GM12878 (cell line): ENCODE data around the gene TRAPPC12. TPM values are rescaled to one million over a fixed set of nuclear protein-coding genes. Genes with fewer than 3 reads are reported as not detected.

Experiments used
- ATAC-seq: fragments of 200-7000 bp; cut with Tn5 transposase; 3 replicates; pipeline ENCODE4 v1.9.1; 2020; ENCODE audit warnings: mild to moderate bottlenecking, moderate library complexity
- BruUV-seq: library from RNA; stranded (reverse); fragments of 400-500 nt; replicated peaks from 2 replicates; lab custom pipeline; 2021; lab: Mats Ljungman, UMichigan
- CTCF ChIA-PET: fragments of 300-600 bp; sonication (Branson Sonifier 250); formaldehyde crosslinking; extraction: SDS; loops from one replicate; lab custom pipeline; 2021; ENCODE audit warnings: inconsistent platforms; lab: Yijun Ruan, JAX
- POLR2A ChIA-PET: fragments of 350-600 bp; formaldehyde crosslinking; extraction: SDS; loops from one replicate; lab custom pipeline; 2021; ENCODE audit warnings: inconsistent platforms; lab: Charles Lee
- RAD21 ChIA-PET: fragments of 300-600 bp; sonication (Branson Sonifier 250); formaldehyde crosslinking; loops from one replicate; lab custom pipeline; 2023; ENCODE audit warnings: antibody characterized with exemption; ENCODE audit not compliant: unreplicated experiment; lab: Charles Lee
- SMC1A ChIA-PET: fragments of 300-600 bp; sonication (Branson Sonifier 250); formaldehyde crosslinking; loops from one replicate; lab custom pipeline; 2023; ENCODE audit not compliant: unreplicated experiment, uncharacterized antibody; lab: Charles Lee
- DNase-seq: peaks from one replicate; pipeline ENCODE4 v3.0.0-alpha.2; 2011; ENCODE audit warnings: low read depth, low spot score
- FAIRE-seq: peaks from 3 replicates; lab custom pipeline; 2011; peaks lifted over from hg19 to GRCh38; lab: Jason Lieb, UNC
- H2AFZ ChIP-seq: 2 replicates; pipeline ENCODE4 v1.6.0; 2011; ENCODE audit warnings: low read depth, low read length, control low read depth; ENCODE audit not compliant: control insufficient read depth
- H3K27ac ChIP-seq: 2 replicates; pipeline ENCODE4 v1.5.1; 2011; ENCODE audit warnings: control low read depth; ENCODE audit not compliant: control insufficient read depth, insufficient read depth
- H3K27me3 ChIP-seq, 2 experiments: replicated peaks in 1 of 2; 2 replicates each; pipeline versions ENCODE4 v1.6.0 to v1.6.1; 2011; ENCODE audit warnings: low read length in 1 of 2; ENCODE audit not compliant: control insufficient read depth in 2 of 2, insufficient read depth in 2 of 2
- H3K36me3 ChIP-seq, 2 experiments: 2 replicates each; pipeline ENCODE4 v1.5.1; 2011; ENCODE audit warnings: low read length in 1 of 2; ENCODE audit not compliant: control insufficient read depth in 2 of 2, insufficient read depth in 2 of 2
- H3K4me1 ChIP-seq: 2 replicates; pipeline ENCODE4 v1.6.1; 2011; ENCODE audit warnings: mild to moderate bottlenecking, low read length, moderate library complexity, mixed read lengths; ENCODE audit not compliant: control insufficient read depth, insufficient read depth
- H3K4me2 ChIP-seq: 2 replicates; pipeline ENCODE4 v1.6.0; 2011; ENCODE audit warnings: control low read depth; ENCODE audit not compliant: control insufficient read depth, insufficient read depth
- H3K4me3 ChIP-seq: fragments of 200-600 bp; sonication (generic); 2 replicates; pipeline ENCODE4 v1.5.1; 2016
- H3K79me2 ChIP-seq: 2 replicates; pipeline ENCODE4 v1.6.0; 2011; ENCODE audit warnings: low read length; ENCODE audit not compliant: control insufficient read depth, insufficient read depth
- H3K9ac ChIP-seq: 2 replicates; pipeline ENCODE4 v1.8.0; 2011; ENCODE audit warnings: low read length, control low read depth, mixed read lengths; ENCODE audit not compliant: control insufficient read depth, insufficient read depth
- H3K9me3 ChIP-seq: replicated peaks from 3 replicates; pipeline ENCODE4 v1.5.1; 2011; ENCODE audit warnings: mild to moderate bottlenecking, low read length; ENCODE audit not compliant: control insufficient read depth, insufficient read depth
- H4K20me1 ChIP-seq: 2 replicates; pipeline ENCODE4 v1.6.0; 2011; ENCODE audit not compliant: control insufficient read depth, insufficient read depth
- BACH1 ChIP-seq: fragments of 450-650 bp; IDR thresholded peaks from 2 replicates; pipeline ENCODE4 v1.6.1; 2017; ENCODE audit warnings: mild to moderate bottlenecking, borderline replicate concordance
- CHD1 ChIP-seq: IDR thresholded peaks from 2 replicates; pipeline ENCODE4 v1.6.1; 2012; ENCODE audit warnings: low read depth, low read length, improper control_type of control experiment
- IRF4 ChIP-seq: IDR thresholded peaks from 2 replicates; pipeline ENCODE4 v1.6.1; 2011; ENCODE audit warnings: low read depth, low read length
- JUNB ChIP-seq: IDR thresholded peaks from 2 replicates; pipeline ENCODE4 v1.6.1; 2016; ENCODE audit warnings: antibody characterized with exemption, mild to moderate bottlenecking
- JUND ChIP-seq: IDR thresholded peaks from 2 replicates; pipeline ENCODE4 v1.6.1; 2012; ENCODE audit warnings: low read depth, mild to moderate bottlenecking, low read length, improper control_type of control experiment, moderate library complexity
- MXI1 ChIP-seq: fragments of 150-350 bp; IDR thresholded peaks from 2 replicates; pipeline ENCODE4 v1.6.1; 2011; ENCODE audit warnings: low read depth, mild to moderate bottlenecking, inconsistent platforms, low read length, improper control_type of control experiment
- MYC ChIP-seq: IDR thresholded peaks from 2 replicates; pipeline ENCODE4 v1.6.1; 2011; ENCODE audit warnings: mild to moderate bottlenecking, low read length, moderate library complexity, inconsistent platforms; ENCODE audit not compliant: insufficient read depth, insufficient replicate concordance, insufficient read length, severe bottlenecking
- NFIC ChIP-seq: IDR thresholded peaks from 2 replicates; pipeline ENCODE4 v1.6.1; 2012; ENCODE audit warnings: low read depth, mild to moderate bottlenecking, inconsistent platforms, low read length, moderate library complexity
- NR2F1 ChIP-seq: fragments of 450-650 bp; conservative IDR thresholded peaks from 2 replicates; pipeline ENCODE4 v1.6.1; 2017; ENCODE audit warnings: mild to moderate bottlenecking
- RBBP5 ChIP-seq: fragments of 200-600 bp; sonication (generic); conservative IDR thresholded peaks from 2 replicates; pipeline ENCODE4 v1.6.1; 2016
- RFX5 ChIP-seq: IDR thresholded peaks from 2 replicates; pipeline ENCODE4 v1.6.1; 2011; ENCODE audit warnings: low read depth, low read length, improper control_type of control experiment
- RUNX3 ChIP-seq: IDR thresholded peaks from 2 replicates; pipeline ENCODE4 v1.6.1; 2012; ENCODE audit warnings: low read length, inconsistent platforms
- SMAD5 ChIP-seq: IDR thresholded peaks from 2 replicates; pipeline ENCODE4 v1.6.1; 2016; ENCODE audit warnings: antibody characterized with exemption, low read depth
- YY1 ChIP-seq: IDR thresholded peaks from 2 replicates; pipeline ENCODE4 v1.6.1; 2011; ENCODE audit warnings: low read depth, mild to moderate bottlenecking, low read length
- ZSCAN29 ChIP-seq: fragments of 450-650 bp; IDR thresholded peaks from 2 replicates; pipeline ENCODE4 v1.6.1; 2017; ENCODE audit warnings: mild to moderate bottlenecking, moderate library complexity
- WGBS: methylation state at CpG from one replicate; pipeline ENCODE4 v1.1.6; 2016; ENCODE audit warnings: low lambda C conversion rate; ENCODE audit not compliant: insufficient replicate concordance, insufficient coverage; ENCODE audit errors: missing lambda C conversion rate; 5-methylcytosine and 5-hydroxymethylcytosine counted together
- in situ Hi-C: fragments of 300-500 bp; cut with MboI; formaldehyde crosslinking; loops from 9 replicates; pipeline ENCODE4 v1.14.3; 2018; ENCODE audit warnings: mixed read lengths
- intact Hi-C: fragments of 100-400 bp; cut with micrococcal nuclease; formaldehyde crosslinking; loops from one replicate; pipeline ENCODE4 v1.14.2; 2022; ENCODE audit not compliant: unreplicated experiment
- polyA plus RNA-seq, 11 experiments: library from polyadenylated mRNA; depleted of rRNA in 4 of 11; unstranded in 6 of 11; stranded (reverse) in 5 of 11; fragments of >200 nt; fragmentation: Nextera tagmentation in 4 of 11; fragmentation: Illumina TruSeq in 1 of 11; extraction: Ambion mirVana in 4 of 11; extraction: Trizol in 1 of 11; gene quantifications; 1 replicate in 1 of 11; 2 replicates in 10 of 11; pipeline versions ENCODE4 v1.2.1 to v1.2.3, GENCODE V29; 2011 to 2016; ENCODE audit warnings: inconsistent platforms in 2 of 11, missing spikeins in 2 of 11, low read depth in 1 of 11
- total RNA-seq, 4 experiments: library from RNA; depleted of rRNA in 3 of 4; stranded (reverse); fragments of >200 nt in 3 of 4; fragmentation: Illumina TruSeq in 1 of 4; extraction: Trizol in 1 of 4; gene quantifications; 2 replicates each; pipeline versions ENCODE4 v1.2.1 to v1.2.3, GENCODE V29; 2013 to 2021
- TF ChIP-seq, protein P1 (sequence below): fragments of 450-650 bp; IDR thresholded peaks from 2 replicates; pipeline ENCODE4 v1.6.1; 2017; ENCODE audit warnings: mild to moderate bottlenecking, moderate library complexity
- TF ChIP-seq, protein P2 (sequence below): IDR thresholded peaks from 2 replicates; pipeline ENCODE4 v1.6.1; 2012; ENCODE audit warnings: low read depth, low read length, improper control_type of control experiment

Gene TRAPPC12
- total and polyA plus RNA-seq, 10 of the 15 experiments (the other 5 are each of a cell fraction or from before 2014, with no cell fraction given), result 8.6 to 77.1 (median 37.4) TPM

DNA sequence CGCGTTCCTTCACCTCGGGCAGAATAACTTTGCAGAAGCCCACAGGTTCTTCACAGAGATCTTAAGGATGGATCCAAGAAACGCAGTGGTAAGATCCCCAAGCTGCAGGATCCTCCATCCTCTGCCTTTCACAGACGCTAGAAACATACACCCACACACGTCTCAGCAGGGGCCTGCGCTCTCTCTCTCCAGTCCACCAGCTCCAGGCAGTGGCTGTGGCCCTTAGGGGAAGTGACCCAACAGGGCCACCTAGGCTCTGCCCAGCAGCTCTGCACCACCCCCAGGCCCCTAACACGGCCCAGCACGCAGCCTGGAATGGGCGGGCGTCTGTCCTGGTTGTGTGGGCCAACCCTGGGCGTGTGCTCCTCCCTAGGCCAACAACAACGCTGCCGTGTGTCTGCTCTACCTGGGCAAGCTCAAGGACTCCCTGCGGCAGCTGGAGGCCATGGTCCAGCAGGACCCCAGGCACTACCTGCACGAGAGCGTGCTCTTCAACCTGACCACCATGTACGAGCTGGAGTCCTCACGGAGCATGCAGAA is 99.4 kb downstream of the TRAPPC12 start (continued):
- TF ChIP-seq BACH1, result no peak
- TF ChIP-seq, protein P1, sequence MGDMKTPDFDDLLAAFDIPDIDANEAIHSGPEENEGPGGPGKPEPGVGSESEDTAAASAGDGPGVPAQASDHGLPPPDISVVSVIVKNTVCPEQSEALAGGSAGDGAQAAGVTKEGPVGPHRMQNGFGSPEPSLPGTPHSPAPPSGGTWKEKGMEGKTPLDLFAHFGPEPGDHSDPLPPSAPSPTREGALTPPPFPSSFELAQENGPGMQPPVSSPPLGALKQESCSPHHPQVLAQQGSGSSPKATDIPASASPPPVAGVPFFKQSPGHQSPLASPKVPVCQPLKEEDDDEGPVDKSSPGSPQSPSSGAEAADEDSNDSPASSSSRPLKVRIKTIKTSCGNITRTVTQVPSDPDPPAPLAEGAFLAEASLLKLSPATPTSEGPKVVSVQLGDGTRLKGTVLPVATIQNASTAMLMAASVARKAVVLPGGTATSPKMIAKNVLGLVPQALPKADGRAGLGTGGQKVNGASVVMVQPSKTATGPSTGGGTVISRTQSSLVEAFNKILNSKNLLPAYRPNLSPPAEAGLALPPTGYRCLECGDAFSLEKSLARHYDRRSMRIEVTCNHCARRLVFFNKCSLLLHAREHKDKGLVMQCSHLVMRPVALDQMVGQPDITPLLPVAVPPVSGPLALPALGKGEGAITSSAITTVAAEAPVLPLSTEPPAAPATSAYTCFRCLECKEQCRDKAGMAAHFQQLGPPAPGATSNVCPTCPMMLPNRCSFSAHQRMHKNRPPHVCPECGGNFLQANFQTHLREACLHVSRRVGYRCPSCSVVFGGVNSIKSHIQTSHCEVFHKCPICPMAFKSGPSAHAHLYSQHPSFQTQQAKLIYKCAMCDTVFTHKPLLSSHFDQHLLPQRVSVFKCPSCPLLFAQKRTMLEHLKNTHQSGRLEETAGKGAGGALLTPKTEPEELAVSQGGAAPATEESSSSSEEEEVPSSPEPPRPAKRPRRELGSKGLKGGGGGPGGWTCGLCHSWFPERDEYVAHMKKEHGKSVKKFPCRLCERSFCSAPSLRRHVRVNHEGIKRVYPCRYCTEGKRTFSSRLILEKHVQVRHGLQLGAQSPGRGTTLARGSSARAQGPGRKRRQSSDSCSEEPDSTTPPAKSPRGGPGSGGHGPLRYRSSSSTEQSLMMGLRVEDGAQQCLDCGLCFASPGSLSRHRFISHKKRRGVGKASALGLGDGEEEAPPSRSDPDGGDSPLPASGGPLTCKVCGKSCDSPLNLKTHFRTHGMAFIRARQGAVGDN, result no peak
- no peak for TF ChIP-seq IRF4
- no peak for TF ChIP-seq JUND
- TF ChIP-seq MXI1, result no peak

DNA sequence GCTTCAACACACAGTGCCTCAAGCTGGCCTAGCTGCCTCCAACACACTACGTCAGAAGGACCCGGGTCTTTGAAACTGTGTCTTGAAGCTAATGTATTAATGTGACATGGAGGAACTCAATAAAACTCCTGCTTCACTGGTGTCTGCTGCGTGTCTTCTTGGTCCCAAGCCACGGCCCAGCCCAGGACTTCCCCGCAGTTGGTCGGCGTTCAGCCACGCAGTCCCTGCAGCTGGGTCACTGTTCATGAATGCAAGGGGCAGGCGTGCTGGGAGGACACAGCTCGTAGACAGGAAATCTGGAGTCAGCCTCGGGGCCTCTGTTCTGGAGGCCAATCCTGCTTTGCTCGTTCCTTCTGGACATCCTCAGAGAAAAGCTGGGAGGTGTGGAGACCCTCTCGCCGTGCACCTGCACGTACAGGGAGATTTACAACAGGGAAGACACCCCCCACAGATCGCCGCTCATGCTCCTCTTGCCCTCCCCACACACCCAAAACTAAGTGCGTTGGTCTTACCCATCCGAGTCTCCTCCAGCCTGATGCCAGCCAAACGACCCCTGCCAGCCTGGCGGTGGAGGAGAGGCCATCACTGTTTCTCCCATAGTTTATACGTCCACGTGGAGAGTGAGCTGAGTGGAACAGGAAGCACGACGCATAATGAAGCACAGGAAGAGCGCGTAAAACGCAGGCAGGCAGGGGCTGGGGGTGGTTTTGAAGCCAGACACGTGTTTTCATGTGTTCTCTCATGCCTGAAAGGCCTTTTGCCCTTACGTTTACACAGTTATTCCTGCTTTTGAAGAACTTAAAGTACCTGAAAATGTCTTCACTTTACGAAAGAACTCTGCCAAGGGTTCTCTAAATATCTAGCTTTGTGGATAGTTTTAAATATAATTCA is 100.2 kb downstream of the TRAPPC12 start:
- no peak overlapping the region for H2AFZ ChIP-seq
- peaks cover 9% of the 10 kb centered on the region for H3K4me1 ChIP-seq
- no peak overlapping the region for H3K4me3 ChIP-seq
- H3K27me3 ChIP-seq, result no peaks in the 10 kb centered on the region
- WGBS, result 79% methylated on average over 31 of the region's 31 CpGs
- no peaks in the 10 kb centered on the region for H3K9me3 ChIP-seq
- FAIRE-seq (no peak), ATAC-seq (no peak), DNase-seq (no peak)
- ChIA-PET RAD21 (no interaction called here), CTCF (interaction anchor here (0.6 to 1.6 kb wide), 2 partner anchors 18 to 173 kb away, joined by 3 to 4 read pairs; no protein-coding TSS in a partner anchor), SMC1A (no interaction called here), POLR2A (no interaction called here)
- H3K27ac ChIP-seq, result peak overlapping the region; percentile 13; the same call in 1 of the 2 replicates
- in situ Hi-C loops, result no loop called here
- no peaks in the 10 kb centered on the region for H3K79me2 ChIP-seq
- TF ChIP-seq YY1 (no peak), JUNB (no peak), ZSCAN29 (no peak), SMAD5 (no peak), RBBP5 (no peak), RUNX3 (no peak), NR2F1 (no peak), RFX5 (no peak), CHD1 (no peak), NFIC (no peak), MYC (no peak)
- TF ChIP-seq, protein P2, sequence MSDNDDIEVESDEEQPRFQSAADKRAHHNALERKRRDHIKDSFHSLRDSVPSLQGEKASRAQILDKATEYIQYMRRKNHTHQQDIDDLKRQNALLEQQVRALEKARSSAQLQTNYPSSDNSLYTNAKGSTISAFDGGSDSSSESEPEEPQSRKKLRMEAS, result no peak
- BruUV-seq, result no TSS peak
- H3K4me2 ChIP-seq, result no peak overlapping the region; the same call in 1 of the 2 replicates
- no peaks in the 10 kb centered on the region for H4K20me1 ChIP-seq
- H3K36me3 ChIP-seq, result peaks cover 6% of the 10 kb centered on the region in 2 experiments
- intact Hi-C loops, result no loop called here
- no peak overlapping the region for H3K9ac ChIP-seq
